Measurements from ENCODE around the gene STIMATE.

GRCh38 chr3:52829482-52829881, 67.9 kb downstream of the STIMATE start:
- TF ChIP-seq CTCF (IDR thresholded peaks at IDR 0.05 in 4 of 5, conservative IDR thresholded peaks at IDR 0.05 in 1 of 5) (no peak), POLR2A (IDR thresholded peaks at IDR 0.05) (no peak)

Measured in gastrocnemius medialis (tissue), 4 donors.